T-helper 22 cell (primary cell): Measurements from ENCODE around the gene ADK.
"Not testable (repeated sequence)": the region's sequence is repeated elsewhere in the genome, so short reads cannot be mapped to it uniquely, and the experiment has no call there.

Source experiments
- DNase-seq: peaks from one replicate; pipeline ENCODE4 v3.0.0-alpha.2; 2020; ENCODE audit warnings: low read depth

Gene ADK

DNA sequence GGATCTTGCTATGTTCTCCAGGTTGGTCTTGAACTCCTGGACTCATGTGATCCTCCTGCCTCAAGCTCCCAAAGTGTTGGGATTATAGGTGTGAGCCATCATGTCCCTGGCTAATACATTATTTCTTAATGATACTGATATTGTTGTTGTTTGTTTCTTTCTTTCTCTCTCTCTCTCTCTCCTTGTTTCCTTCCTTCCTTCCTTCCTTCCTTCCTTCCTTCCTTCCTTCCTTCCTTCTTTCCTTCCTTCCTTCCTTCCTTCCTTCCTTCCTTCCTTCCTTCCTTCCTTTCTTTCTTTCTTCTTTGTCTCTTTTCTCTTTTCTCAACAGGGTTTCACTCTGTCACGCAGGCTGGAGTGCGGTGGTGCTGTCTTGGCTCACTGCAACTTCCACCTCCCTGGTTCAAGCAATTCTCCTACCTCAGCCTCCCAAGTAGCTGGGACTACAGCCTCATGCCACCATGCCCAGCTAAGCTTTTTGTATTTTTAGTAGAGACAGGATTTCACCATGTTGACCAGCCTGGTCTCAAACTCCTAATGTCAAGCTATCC, 149.1 kb downstream of the ADK start:
- DNase-seq = not testable (repeated sequence)

DNA sequence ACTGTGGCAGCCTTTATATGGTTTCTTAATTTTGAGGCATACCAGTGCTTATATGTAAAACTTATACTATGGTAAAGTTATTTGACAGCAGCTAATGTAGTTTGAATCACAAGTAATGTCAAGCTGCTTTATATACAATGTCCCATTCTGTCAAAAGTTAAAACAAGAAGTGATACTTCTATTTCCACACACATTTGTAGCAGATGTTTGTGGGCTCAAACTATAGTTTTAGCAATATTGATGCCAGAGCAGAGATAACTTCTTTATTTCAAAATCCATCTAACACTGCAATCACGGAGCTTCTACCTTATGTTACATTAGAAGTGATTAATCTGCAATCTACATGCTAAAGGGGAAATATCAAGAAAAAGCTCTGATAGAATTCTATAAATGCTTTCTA, 149.6 kb downstream of the ADK start:
- DNase-seq = no peak

DNA sequence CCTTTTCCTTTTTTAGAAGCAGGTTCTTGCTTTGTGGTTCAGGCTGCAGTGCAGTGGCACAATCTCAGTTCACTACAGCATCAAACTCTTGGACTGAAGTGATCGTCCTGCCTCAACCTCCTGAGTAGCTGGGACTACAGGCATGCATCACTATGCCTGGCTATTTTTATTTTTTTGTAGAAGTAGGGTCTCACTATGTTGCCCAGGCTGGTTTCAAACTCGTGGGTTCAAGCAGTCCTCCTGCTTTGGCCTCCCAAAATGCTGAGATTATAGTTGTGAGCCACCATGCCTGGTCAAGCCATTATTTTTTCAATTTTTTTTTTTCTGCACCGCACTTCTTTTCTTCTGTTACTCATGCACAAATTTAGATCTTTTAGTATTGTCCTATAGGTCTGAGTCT, 154.7 kb downstream of the ADK start:
- no peak for DNase-seq

- no peak for DNase-seq
Measured at GRCh38 chr10:74306227-74306982, 155.4 kb downstream of the ADK start.

DNA sequence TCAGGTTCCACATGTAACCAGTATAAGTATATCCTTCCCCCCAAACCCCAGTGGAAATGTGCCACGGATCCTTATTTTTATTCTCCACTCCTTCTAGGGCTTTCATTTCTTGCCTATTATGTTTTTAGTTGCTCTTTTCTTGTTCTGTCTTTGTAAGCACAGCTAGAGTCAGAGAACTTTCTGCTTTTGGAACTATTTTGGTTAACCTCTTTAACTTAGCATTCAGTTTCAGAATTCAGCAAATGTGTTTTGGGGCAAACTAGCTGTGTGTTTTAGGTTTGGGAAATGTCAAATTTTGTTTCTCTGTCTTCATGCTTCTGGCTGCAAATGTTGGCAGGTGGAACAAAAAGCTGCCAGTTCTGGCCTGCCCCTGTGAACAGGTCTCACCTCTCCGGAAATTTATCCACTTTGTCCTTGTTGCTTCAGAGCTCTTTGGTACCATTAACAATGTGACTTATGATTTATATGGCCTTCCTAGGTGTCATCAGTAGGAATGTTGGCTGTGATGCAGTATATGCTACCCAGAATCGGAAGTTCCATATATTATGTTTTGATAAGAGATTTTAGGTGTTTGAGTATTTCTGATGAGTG, 156.1 kb downstream of the ADK start:
- DNase-seq = no peak

DNA sequence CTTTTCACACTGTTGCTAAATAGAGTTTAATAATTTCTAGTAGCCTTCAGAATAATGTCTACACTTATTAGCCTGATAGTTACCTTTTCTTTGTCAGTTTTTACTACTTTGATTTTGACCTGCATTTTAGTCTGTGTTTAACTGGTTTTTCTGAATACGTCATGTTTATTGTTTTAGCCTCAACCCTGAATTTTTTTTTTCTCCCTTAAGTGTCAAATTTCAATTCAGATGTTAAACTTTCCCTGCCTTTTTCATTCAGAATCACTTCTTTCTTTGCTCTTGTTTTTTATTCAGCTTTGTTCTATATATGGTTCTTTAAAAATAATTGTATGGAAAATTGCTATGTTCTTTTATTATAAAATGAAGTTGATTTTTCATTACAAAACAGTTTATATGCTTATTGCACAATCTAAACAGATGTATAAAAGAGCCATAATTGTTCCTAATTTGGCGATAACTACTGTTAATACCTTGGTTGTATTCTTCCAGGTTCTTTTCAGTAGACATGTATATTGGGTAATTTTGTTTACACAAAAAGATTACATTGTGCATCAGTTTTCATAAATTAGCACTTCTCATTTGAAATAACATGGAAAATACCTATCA, 159.7 kb downstream of the ADK start:
- no peak for DNase-seq

DNA sequence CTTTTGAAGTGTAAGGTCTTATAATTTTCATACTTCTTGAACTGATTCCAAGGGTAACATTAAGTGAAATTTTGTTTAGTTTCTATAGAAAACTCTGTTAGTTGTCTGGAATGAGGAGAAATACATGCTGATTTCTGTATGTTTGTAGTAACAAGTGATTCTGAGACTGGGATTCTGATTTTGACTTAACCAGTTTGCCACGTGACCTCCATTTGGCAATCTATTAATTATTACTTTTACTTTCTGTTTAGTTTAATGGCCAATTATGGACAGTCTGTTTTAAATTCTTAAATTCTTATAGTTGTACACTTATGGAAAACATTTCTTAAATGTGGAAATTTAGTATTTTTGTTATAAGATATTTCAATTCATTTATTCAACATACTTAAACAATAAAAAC, 163.1 kb downstream of the ADK start:
- no peak for DNase-seq

DNA sequence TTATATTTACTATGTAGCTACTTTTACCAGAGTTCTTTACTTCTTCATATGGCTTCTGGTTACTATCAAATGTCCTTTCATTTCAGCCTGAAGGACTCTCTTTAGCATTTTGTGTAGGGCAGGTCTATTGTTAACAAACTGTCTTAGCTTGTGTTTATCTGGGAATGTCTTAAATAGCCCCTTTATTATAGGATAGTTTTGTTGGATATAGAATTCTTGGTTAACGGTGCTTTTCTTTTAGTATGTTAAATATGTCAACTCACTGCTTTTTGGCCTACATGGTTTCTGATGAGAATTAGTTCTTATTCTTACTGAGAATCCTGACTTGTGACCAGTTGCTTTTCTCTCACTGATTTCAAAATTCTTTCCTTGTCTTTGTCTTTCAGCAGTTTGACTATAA, 169.0 kb downstream of the ADK start:
- DNase-seq = no peak

DNA sequence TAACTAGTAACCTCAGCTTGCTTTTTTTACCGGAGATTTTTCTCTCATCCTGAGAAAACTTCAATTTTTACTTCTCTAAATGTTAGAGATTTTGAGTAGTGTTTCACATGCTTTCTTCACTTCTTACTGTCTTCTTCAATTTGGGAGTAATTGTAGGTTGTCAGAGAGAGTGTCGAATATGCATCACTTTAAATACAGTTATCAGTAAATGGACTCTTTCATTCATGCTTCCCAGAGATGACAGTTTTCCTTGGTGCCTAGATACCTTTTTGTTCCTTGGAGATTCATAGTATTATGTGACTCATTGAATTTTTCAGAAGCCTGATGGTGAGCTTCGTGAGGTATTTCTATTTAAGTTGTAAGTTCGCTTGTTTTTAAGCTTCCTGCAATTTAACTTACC, 169.7 kb downstream of the ADK start:
- DNase-seq = no peak

- no peak for DNase-seq
Measured at GRCh38 chr10:74322141-74322540, 171.1 kb downstream of the ADK start.

DNA sequence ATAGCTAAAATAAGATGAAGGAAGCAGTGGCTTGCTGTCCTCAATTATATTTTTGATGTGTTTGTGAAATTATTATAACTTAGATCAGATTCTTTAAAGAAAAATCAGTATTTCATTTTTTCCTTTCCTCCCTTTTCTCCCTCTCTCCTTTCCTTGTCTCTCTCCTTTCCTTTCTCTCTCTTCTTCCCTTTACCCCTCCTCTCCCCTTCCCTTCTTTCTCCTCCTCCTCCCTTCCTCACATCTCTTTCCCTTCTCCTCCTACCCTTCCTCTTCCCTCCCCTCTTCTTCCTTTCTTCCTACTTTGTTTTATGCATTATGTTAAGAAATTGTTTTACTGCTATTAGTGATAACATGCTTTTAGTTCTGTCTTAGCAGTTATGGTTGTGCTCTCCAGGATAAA, 171.5 kb downstream of the ADK start:
- DNase-seq = no peak

- DNase-seq = no peak
Measured at GRCh38 chr10:74328388-74328787, 177.4 kb downstream of the ADK start.

DNA sequence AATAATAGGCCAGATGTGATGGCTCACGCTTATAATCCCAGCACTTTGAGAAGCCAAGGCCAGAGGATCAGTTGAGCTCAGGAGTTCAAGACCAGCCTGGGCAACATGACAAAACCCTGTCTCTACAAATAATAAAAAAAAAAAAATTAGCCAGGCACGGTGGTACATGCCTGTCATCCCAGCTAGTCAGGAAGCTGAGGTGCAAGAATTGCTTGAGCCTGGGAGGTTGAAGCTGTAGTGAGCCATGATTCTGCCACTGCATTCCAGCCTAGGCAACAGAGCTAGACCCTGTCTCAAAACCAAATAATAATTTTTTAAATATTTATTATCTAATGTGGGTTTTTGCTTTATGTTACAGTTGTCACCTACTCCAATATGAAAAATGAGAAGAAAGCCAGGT, 178.9 kb downstream of the ADK start:
- no peak for DNase-seq

DNA sequence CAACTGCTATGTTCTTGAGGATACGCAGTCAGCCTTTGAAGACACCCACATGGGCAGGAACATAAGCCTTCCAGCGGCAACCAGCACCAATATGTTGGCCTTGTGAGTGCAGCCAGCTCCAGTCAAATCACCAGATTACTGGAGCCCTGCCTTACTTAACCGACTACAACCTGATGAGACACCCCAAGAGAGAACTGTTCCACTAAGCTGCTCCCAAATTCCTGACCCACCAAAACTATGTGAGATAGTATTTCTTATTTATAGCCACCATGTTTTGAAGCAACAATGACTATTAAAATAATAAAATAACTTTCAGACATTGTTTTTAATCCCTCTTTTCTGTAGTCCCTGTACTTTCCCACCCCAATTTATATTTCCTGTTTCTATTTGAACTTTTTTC, 179.6 kb downstream of the ADK start:
- no peak for DNase-seq

DNA sequence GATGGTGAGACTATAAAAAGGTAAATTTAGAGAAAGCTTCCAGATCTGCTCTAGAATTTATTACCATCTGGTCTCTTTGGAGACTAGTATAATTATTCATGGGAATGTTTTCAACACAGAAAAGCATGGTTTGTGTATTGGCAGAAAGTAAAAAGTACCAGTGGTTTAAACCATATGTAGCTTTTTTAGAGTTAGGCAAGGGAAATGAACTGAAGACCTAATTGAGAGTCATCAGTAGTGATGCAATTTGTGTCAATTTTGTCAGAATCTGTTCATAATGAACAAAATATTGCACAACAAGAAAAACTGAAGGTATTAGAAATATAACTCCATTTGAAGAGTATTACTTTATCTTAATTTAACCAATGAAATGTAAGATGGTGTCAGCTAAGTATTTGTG, 181.4 kb downstream of the ADK start:
- no peak for DNase-seq

GRCh38 chr10:74333174-74333573, 182.2 kb downstream of the ADK start:
- DNase-seq = no peak

GRCh38 chr10:74334221-74334620, 183.2 kb downstream of the ADK start:
- DNase-seq = no peak

GRCh38 chr10:74335501-74335900, 184.5 kb downstream of the ADK start:
- no peak for DNase-seq

GRCh38 chr10:74337330-74338016, 186.5 kb downstream of the ADK start:
- no peak for DNase-seq

- DNase-seq = no peak
Measured at GRCh38 chr10:74342991-74343390, 192.0 kb downstream of the ADK start.

- no peak for DNase-seq
Measured at GRCh38 chr10:74343804-74344203, 192.8 kb downstream of the ADK start.

DNA sequence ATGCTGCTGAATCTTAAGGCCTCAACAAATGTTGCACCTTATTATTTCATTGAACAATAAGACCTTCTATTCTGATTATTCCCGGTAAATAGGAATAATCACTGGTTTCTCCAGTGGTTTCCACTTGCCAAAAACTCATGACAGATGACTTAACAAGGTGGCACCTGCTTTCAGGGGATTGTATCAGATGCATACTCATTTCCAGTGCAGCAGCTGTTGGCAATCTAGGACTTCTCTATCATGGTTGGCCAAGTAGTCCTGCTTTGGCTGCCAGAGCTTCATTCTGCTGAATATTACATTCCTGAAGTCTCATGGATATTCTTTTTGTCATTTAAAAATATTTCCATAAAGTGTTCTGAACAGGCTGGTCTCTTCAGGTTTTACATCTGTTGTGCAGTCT, 193.3 kb downstream of the ADK start:
- no peak for DNase-seq

GRCh38 chr10:74347522-74347921, 196.5 kb downstream of the ADK start:
- no peak for DNase-seq
